SK-N-SH (cell line): ENCODE measurements around the gene ME3. TPM values are rescaled to one million over a fixed set of nuclear protein-coding genes. Genes with fewer than 3 reads are reported as not detected.

ENCODE experiments used
- CTCF ChIA-PET: fragments of 300-600, 350-600 bp; formaldehyde crosslinking; extraction: SDS; loops from one replicate; lab custom pipeline; 2021; lab: Yijun Ruan, JAX
- POLR2A ChIA-PET: fragments of 350-600 bp; sonication (Branson Sonifier 250); formaldehyde crosslinking; extraction: SDS; loops from one replicate; lab custom pipeline; 2020; ENCODE audit warnings: antibody characterized with exemption, inconsistent platforms; lab: Yijun Ruan, JAX
- DNase-seq: peaks from one replicate; pipeline ENCODE4 v3.0.0; 2012
- H2AFZ ChIP-seq: fragments of 200-600 bp; sonication (generic); 2 replicates; pipeline ENCODE4 v1.8.1; 2016; ENCODE audit warnings: antibody characterized with exemption, mild to moderate bottlenecking, low read depth
- H3F3A ChIP-seq: fragments of 200-600 bp; sonication (generic); replicated peaks from 2 replicates; pipeline ENCODE3; 2016; ENCODE audit warnings: antibody characterized with exemption, mild to moderate bottlenecking; ENCODE audit not compliant: insufficient read depth
- H3K27ac ChIP-seq, 2 experiments: fragments of 200-500 bp in 1 of 2; fragments of 200-600 bp in 1 of 2; sonication (Bioruptor generic) in 1 of 2; sonication (generic), shearing (Covaris generic) in 1 of 2; 2 replicates each; pipeline versions ENCODE4 v1.5.1 to v1.6.1; 2014 to 2016; ENCODE audit warnings: low read depth in 2 of 2, inconsistent platforms in 1 of 2, low read length in 1 of 2, mild to moderate bottlenecking in 1 of 2, mixed read lengths in 1 of 2
- H3K27me3 ChIP-seq: fragments of 200-600 bp; sonication (generic), shearing (Covaris generic); 2 replicates; pipeline ENCODE4 v1.6.1; 2016; ENCODE audit warnings: mixed run types; ENCODE audit not compliant: insufficient read depth
- H3K36me3 ChIP-seq, 2 experiments: fragments of 200-500 bp in 1 of 2; fragments of 200-600 bp in 1 of 2; sonication (Bioruptor generic) in 1 of 2; sonication (generic) in 1 of 2; replicated peaks in 1 of 2; 2 replicates each; pipeline versions ENCODE3 to v1.5.1; 2014 to 2016; ENCODE audit warnings: low read length in 1 of 2, mild to moderate bottlenecking in 1 of 2; ENCODE audit not compliant: insufficient read depth in 2 of 2, control insufficient read depth in 1 of 2
- H3K4me1 ChIP-seq, 2 experiments: fragments of 200-500 bp in 1 of 2; fragments of 200-600 bp in 1 of 2; sonication (Bioruptor generic) in 1 of 2; sonication (generic), shearing (Covaris generic) in 1 of 2; 2 replicates each; pipeline versions ENCODE4 v1.5.1 to v1.6.1; 2014 to 2016; ENCODE audit warnings: low read depth in 1 of 2, low read length in 1 of 2, mixed run types in 1 of 2; ENCODE audit not compliant: insufficient read depth in 2 of 2, control insufficient read depth in 1 of 2
- H3K4me2 ChIP-seq: fragments of 200-600 bp; sonication (generic), shearing (Covaris generic); 2 replicates; pipeline ENCODE4 v1.6.1; 2017; ENCODE audit warnings: mixed run types
- H3K4me3 ChIP-seq, 2 experiments: fragments of 200-500 bp in 1 of 2; fragments of 200-600 bp in 1 of 2; sonication (Bioruptor generic) in 1 of 2; sonication (generic), shearing (Covaris generic) in 1 of 2; 2 replicates each; pipeline versions ENCODE4 v1.5.1 to v1.8.1; 2014 to 2016; ENCODE audit warnings: low read depth in 2 of 2, inconsistent platforms in 1 of 2, low read length in 1 of 2, mild to moderate bottlenecking in 1 of 2, mixed read lengths in 1 of 2, moderate library complexity in 1 of 2
- H3K79me2 ChIP-seq: fragments of 200-600 bp; sonication (generic); 2 replicates; pipeline ENCODE4 v1.8.1; 2017; ENCODE audit warnings: mild to moderate bottlenecking; ENCODE audit not compliant: insufficient read depth
- H3K9ac ChIP-seq: fragments of 200-600 bp; sonication (generic); 2 replicates; pipeline ENCODE4 v1.6.1; 2017; ENCODE audit warnings: mixed run types
- H3K9me2 ChIP-seq: fragments of 200-600 bp; sonication (generic); 2 replicates; pipeline ENCODE4 v1.6.1; 2017; ENCODE audit warnings: mixed run types
- H3K9me3 ChIP-seq: fragments of 200-600 bp; sonication (generic); 2 replicates; pipeline ENCODE4 v1.6.1; 2017; ENCODE audit warnings: mixed run types, mild to moderate bottlenecking, moderate library complexity
- H4K20me1 ChIP-seq: fragments of 200-600 bp; sonication (generic); 2 replicates; pipeline ENCODE4 v1.6.1; 2017; ENCODE audit warnings: mild to moderate bottlenecking, mixed run types; ENCODE audit not compliant: insufficient read depth
- ELF1 ChIP-seq: IDR thresholded peaks from 2 replicates; pipeline ENCODE4 v1.4.0; 2012
- EZH2phosphoT487 ChIP-seq: fragments of 200-600 bp; sonication (generic); IDR thresholded peaks from 2 replicates; pipeline ENCODE4 v1.6.1; 2017; ENCODE audit warnings: low read depth, mixed run types, mild to moderate bottlenecking, antibody characterized with exemption, moderate library complexity, borderline replicate concordance
- FOSL2 ChIP-seq: IDR thresholded peaks from 2 replicates; pipeline ENCODE4 v1.4.0; 2012; ENCODE audit warnings: low read depth, mild to moderate bottlenecking, moderate library complexity, borderline replicate concordance
- FOXJ3 ChIP-seq: sonication (generic); formaldehyde crosslinking; IDR thresholded peaks from 2 replicates; pipeline ENCODE4 v1.5.1; 2020; ENCODE audit warnings: mild to moderate bottlenecking, missing genetic modification reagents
- FOXM1 ChIP-seq: IDR thresholded peaks from 2 replicates; pipeline ENCODE4 v1.4.0; 2012; ENCODE audit warnings: low read depth, mild to moderate bottlenecking
- GABPA ChIP-seq: IDR thresholded peaks from 2 replicates; pipeline ENCODE4 v1.4.0; 2012; ENCODE audit warnings: low read depth, mild to moderate bottlenecking
- MEF2A ChIP-seq: IDR thresholded peaks from 2 replicates; pipeline ENCODE4 v1.4.0; 2012; ENCODE audit warnings: low read depth, borderline replicate concordance
- NFIC ChIP-seq: IDR thresholded peaks from 2 replicates; pipeline ENCODE4 v1.4.0; 2012; ENCODE audit warnings: borderline replicate concordance
- PBX3 ChIP-seq: IDR thresholded peaks from 2 replicates; pipeline ENCODE4; 2012
- POLR2AphosphoS5 ChIP-seq: IDR thresholded peaks from 2 replicates; pipeline ENCODE4 v1.6.1; 2012; ENCODE audit warnings: low read depth, low read length
- RFX5 ChIP-seq: IDR thresholded peaks from 2 replicates; pipeline ENCODE4 v1.6.1; 2012; ENCODE audit warnings: mild to moderate bottlenecking, improper control_type of control experiment, low read length
- RXRA ChIP-seq: IDR thresholded peaks from 2 replicates; pipeline ENCODE4 v1.4.0; 2012; ENCODE audit warnings: low read depth, mild to moderate bottlenecking, borderline replicate concordance
- SIN3A ChIP-seq: IDR thresholded peaks from 2 replicates; pipeline ENCODE4 v1.6.1; 2012; ENCODE audit warnings: low read depth, mild to moderate bottlenecking, low read length, moderate library complexity, borderline replicate concordance
- SMC3 ChIP-seq: IDR thresholded peaks from 2 replicates; pipeline ENCODE4 v1.6.1; 2012; ENCODE audit warnings: low read depth, low read length, improper control_type of control experiment
- TAF1 ChIP-seq: IDR thresholded peaks from 2 replicates; pipeline ENCODE4 v1.6.1; 2012; ENCODE audit warnings: low read depth, mild to moderate bottlenecking, low read length, moderate library complexity, borderline replicate concordance
- TCF12 ChIP-seq: IDR thresholded peaks from 2 replicates; pipeline ENCODE4 v1.4.0; 2012
- YY1 ChIP-seq: IDR thresholded peaks from 2 replicates; pipeline ENCODE4 v1.4.0; 2012; ENCODE audit warnings: low read depth, mild to moderate bottlenecking
- WGBS: methylation state at CpG from one replicate; pipeline ENCODE4 v1.1.6; 2017; ENCODE audit warnings: low lambda C conversion rate; 5-methylcytosine and 5-hydroxymethylcytosine counted together
- polyA plus RNA-seq, 3 experiments: library from polyadenylated mRNA; depleted of rRNA; stranded (reverse); fragments of >200 nt; gene quantifications; 2 replicates each; pipeline ENCODE4 v1.2.3, GENCODE V29; 2012
- TF ChIP-seq, protein P1 (sequence below): IDR thresholded peaks from 2 replicates; pipeline ENCODE4 v1.4.0; 2012; ENCODE audit warnings: low read depth, borderline replicate concordance
- TF ChIP-seq, protein P2 (sequence below): fragments of 150-350 bp; IDR thresholded peaks from 2 replicates; pipeline ENCODE4 v1.6.1; 2017; ENCODE audit warnings: antibody characterized with exemption, low read length, low read depth, borderline replicate concordance

The ME3 gene
- polyA plus RNA-seq, 1 of the 3 experiments (the other 2 are of a cell fraction): 22.0 TPM

DNA sequence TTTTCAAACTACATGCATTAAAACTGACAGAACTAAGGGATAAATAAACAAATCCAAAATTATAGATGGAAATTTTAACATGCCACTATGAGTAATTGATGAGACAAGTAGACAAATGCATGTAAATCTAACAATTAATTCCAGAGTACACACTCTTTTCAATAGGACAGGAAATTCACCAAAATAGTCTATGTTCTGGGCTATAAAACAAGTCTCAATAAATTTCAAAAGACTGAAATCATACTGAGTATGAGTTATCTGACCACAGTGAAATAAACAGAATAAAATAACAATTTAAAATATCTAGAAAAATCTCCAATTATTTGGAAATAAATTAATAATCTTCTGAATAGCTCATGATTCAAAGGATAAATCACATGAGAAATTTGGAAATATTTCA lies 38.5 kb upstream of the ME3 start:
- DNase-seq: no peak
- no peaks in the 10 kb centered on the region for H3K79me2 ChIP-seq
- H3K4me3 ChIP-seq: no peak overlapping the region
- ChIA-PET CTCF (no interaction called here), POLR2A (no interaction called here)
- no peak overlapping the region for H3K9ac ChIP-seq
- no peaks in the 10 kb centered on the region for H3K27me3 ChIP-seq
- H3K9me2 ChIP-seq: no peaks in the 10 kb centered on the region
- no peak overlapping the region for H3K27ac ChIP-seq
- H4K20me1 ChIP-seq: no peaks in the 10 kb centered on the region
- no peaks in the 10 kb centered on the region for H3F3A ChIP-seq
- H3K4me1 ChIP-seq: no peaks in the 10 kb centered on the region; a peak in 1 of 4 replicates
- H3K4me2 ChIP-seq: no peak overlapping the region
- peaks cover 7% of the 10 kb centered on the region; the same call in 1 of the 2 replicates for H3K9me3 ChIP-seq
- no peak overlapping the region for H2AFZ ChIP-seq
- H3K36me3 ChIP-seq: peaks cover 0 to 13% of the 10 kb centered on the region in 2 experiments
- no peak for TF ChIP-seq TCF12
- TF ChIP-seq FOSL2: no peak
- no peak for TF ChIP-seq GABPA
- TF ChIP-seq PBX3: no peak
- TF ChIP-seq POLR2AphosphoS5: no peak
- TF ChIP-seq EZH2phosphoT487: no peak
- TF ChIP-seq SMC3: no peak
- TF ChIP-seq FOXJ3: no peak
- no peak for TF ChIP-seq NFIC

GRCh38 chr11:86708669-86709068 lies 36.3 kb upstream of the ME3 start:
- no peaks in the 10 kb centered on the region; a peak in 1 of 4 replicates for H3K4me1 ChIP-seq
- ChIA-PET POLR2A (no interaction called here), CTCF (no interaction called here)
- H3K4me2 ChIP-seq: no peak overlapping the region
- H3K9me2 ChIP-seq: no peaks in the 10 kb centered on the region
- H4K20me1 ChIP-seq: no peaks in the 10 kb centered on the region
- H3F3A ChIP-seq: no peaks in the 10 kb centered on the region
- H3K27me3 ChIP-seq: no peaks in the 10 kb centered on the region
- H3K9ac ChIP-seq: no peak overlapping the region
- no peak overlapping the region for H2AFZ ChIP-seq
- DNase-seq: no peak
- H3K27ac ChIP-seq: no peak overlapping the region
- H3K4me3 ChIP-seq: no peak overlapping the region
- TF ChIP-seq RXRA: no peak
- TF ChIP-seq TAF1: no peak
- no peak for TF ChIP-seq RFX5
- TF ChIP-seq MEF2A: no peak
- TF ChIP-seq, protein P1, sequence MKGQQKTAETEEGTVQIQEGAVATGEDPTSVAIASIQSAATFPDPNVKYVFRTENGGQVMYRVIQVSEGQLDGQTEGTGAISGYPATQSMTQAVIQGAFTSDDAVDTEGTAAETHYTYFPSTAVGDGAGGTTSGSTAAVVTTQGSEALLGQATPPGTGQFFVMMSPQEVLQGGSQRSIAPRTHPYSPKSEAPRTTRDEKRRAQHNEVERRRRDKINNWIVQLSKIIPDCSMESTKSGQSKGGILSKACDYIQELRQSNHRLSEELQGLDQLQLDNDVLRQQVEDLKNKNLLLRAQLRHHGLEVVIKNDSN: no peak
- TF ChIP-seq, protein P2, sequence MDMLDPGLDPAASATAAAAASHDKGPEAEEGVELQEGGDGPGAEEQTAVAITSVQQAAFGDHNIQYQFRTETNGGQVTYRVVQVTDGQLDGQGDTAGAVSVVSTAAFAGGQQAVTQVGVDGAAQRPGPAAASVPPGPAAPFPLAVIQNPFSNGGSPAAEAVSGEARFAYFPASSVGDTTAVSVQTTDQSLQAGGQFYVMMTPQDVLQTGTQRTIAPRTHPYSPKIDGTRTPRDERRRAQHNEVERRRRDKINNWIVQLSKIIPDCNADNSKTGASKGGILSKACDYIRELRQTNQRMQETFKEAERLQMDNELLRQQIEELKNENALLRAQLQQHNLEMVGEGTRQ: no peak
- no peak for TF ChIP-seq SIN3A
- TF ChIP-seq ELF1: no peak
- TF ChIP-seq YY1: no peak
- no peak for TF ChIP-seq FOSL2
- TF ChIP-seq FOXM1: no peak
- peaks cover 0 to 13% of the 10 kb centered on the region in 2 experiments for H3K36me3 ChIP-seq
- no peaks in the 10 kb centered on the region for H3K79me2 ChIP-seq
- H3K9me3 ChIP-seq: peaks cover 7% of the 10 kb centered on the region; the same call in 1 of the 2 replicates
- WGBS: 85% methylated on average over 2 of the region's 2 CpGs
